Bronchial epithelial cell (primary cell): ENCODE data around the gene LIPA. TPM values are rescaled to one million over a fixed set of nuclear protein-coding genes. Genes with fewer than 3 reads are reported as not detected.

Experiments used
- DNase-seq: peaks from one replicate; pipeline ENCODE4 v3.0.0-alpha.2; 2010; ENCODE audit warnings: low read depth
- FAIRE-seq: peaks from 2 replicates; lab custom pipeline; 2011; peaks lifted over from hg19 to GRCh38; lab: Jason Lieb, UNC
- H3K27me3 ChIP-seq: 2 replicates; pipeline ENCODE4 v1.5.1; 2011; ENCODE audit warnings: low read length; ENCODE audit not compliant: control insufficient read depth, insufficient read depth
- H3K36me3 ChIP-seq: 2 replicates; pipeline ENCODE4 v1.5.1; 2011; ENCODE audit warnings: low read length; ENCODE audit not compliant: control insufficient read depth, insufficient read depth
- H3K4me3 ChIP-seq: 2 replicates; pipeline ENCODE4 v1.5.1; 2011; ENCODE audit warnings: mild to moderate bottlenecking, low read depth, low read length, control low read depth
- CTCF ChIP-seq: IDR thresholded peaks from 2 replicates; pipeline ENCODE4 v1.5.1; 2011; ENCODE audit warnings: mild to moderate bottlenecking, moderate library complexity, low read length, control low read depth, inconsistent platforms; ENCODE audit not compliant: insufficient read depth, severe bottlenecking
- total RNA-seq: library from RNA; depleted of rRNA; stranded (reverse); fragments of >200 nt; gene quantifications from 2 replicates; pipeline ENCODE4 v1.2.1, GENCODE V29; 2014

The LIPA gene
- 13.6 and 20.8 TPM in 2 replicates for total RNA-seq

- FAIRE-seq (no peak), DNase-seq (peak; percentile 96)
- Histone ChIP-seq H3K4me3 (peak within 1 kb of the TSS; percentile 65), H3K36me3 (no peaks in the 10 kb centered on the region), H3K27me3 (no peaks in the 10 kb centered on the region)
- peak; percentile 3 for TF ChIP-seq CTCF
Measured at GRCh38 chr10:89251409-89252224, at the start of gene LIPA. LIPA (minus strand) TSS chr10:89251775; CDS start chr10:89247648, 4,127 bp downstream.

GRCh38 chr10:89301232-89301631, 49.7 kb upstream of the LIPA start:
- Histone ChIP-seq H3K27me3 (no peaks in the 10 kb centered on the region), H3K4me3 (no peak overlapping the region), H3K36me3 (no peaks in the 10 kb centered on the region)
- DNase-seq, result peak; percentile 47
- no peak for FAIRE-seq
- TF ChIP-seq CTCF, result no peak

- no peaks in the 10 kb centered on the region for H3K27me3 ChIP-seq
- H3K36me3 ChIP-seq, result no peaks in the 10 kb centered on the region
- FAIRE-seq, result no peak
- TF ChIP-seq CTCF, result no peak
- DNase-seq, result no peak
- H3K4me3 ChIP-seq, result no peak overlapping the region
Measured at GRCh38 chr10:89299031-89299430, 47.5 kb upstream of the LIPA start.

- Histone ChIP-seq H3K4me3 (no peak overlapping the region), H3K27me3 (no peaks in the 10 kb centered on the region), H3K36me3 (no peaks in the 10 kb centered on the region)
- FAIRE-seq, result no peak
- TF ChIP-seq CTCF, result no peak
- DNase-seq, result no peak
Measured at GRCh38 chr10:89297791-89298190, 46.2 kb upstream of the LIPA start.

- Histone ChIP-seq H3K4me3 (no peak overlapping the region), H3K36me3 (no peaks in the 10 kb centered on the region), H3K27me3 (no peaks in the 10 kb centered on the region)
- FAIRE-seq (no peak), DNase-seq (no peak)
- TF ChIP-seq CTCF, result no peak
Measured at GRCh38 chr10:89297356-89297755, 45.8 kb upstream of the LIPA start.

- FAIRE-seq (no peak), DNase-seq (peak; percentile 32)
- Histone ChIP-seq H3K27me3 (no peaks in the 10 kb centered on the region), H3K36me3 (no peaks in the 10 kb centered on the region), H3K4me3 (no peak overlapping the region)
- TF ChIP-seq CTCF, result no peak
Measured at GRCh38 chr10:89296220-89296648, 44.7 kb upstream of the LIPA start.
